Astrocyte of the cerebellum (primary cell): Measurements from ENCODE around the gene RBMS3.
A peak's percentile ranks its signal among the peaks of the same experiment; 100 is the strongest.

ENCODE experiments used
- DNase-seq: peaks from one replicate; pipeline ENCODE4 v3.0.0-alpha.2; 2011; ENCODE audit warnings: low read depth
- H3K4me3 ChIP-seq: 2 replicates; pipeline ENCODE4 v1.5.1; 2011; ENCODE audit warnings: mild to moderate bottlenecking, low read depth, low read length, moderate library complexity
- in situ Hi-C: cut with HindIII; loops from 2 replicates; pipeline ENCODE4 v1.10.0; 2017; ENCODE audit warnings: low sequenced_read_pairs
- TF ChIP-seq, protein P1 (sequence below): IDR thresholded peaks from 2 replicates; pipeline ENCODE4 v1.5.1; 2012; ENCODE audit warnings: low read length, low read depth, moderate library complexity, mild to moderate bottlenecking; ENCODE audit errors: missing control alignments

Gene RBMS3

DNA sequence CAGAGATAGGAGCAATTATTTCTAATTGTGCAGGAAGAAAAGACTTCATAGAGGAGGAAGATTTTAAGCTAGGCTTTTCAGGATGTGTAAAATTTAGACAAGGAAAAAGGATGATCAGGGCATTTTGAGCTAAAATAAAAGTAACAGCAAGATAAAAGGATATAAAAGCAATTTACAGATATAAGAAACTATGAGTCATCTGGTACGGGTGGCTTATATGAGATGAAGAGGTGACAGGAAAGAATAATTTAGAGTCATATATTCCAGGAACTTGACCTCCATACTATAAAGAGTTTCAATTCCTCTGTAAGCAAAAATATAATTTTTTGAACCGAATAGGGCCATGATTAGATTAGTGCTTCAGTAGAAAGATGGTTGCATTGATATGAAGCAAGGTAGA, 273.7 kb downstream of the RBMS3 start:
- TF ChIP-seq, protein P1, sequence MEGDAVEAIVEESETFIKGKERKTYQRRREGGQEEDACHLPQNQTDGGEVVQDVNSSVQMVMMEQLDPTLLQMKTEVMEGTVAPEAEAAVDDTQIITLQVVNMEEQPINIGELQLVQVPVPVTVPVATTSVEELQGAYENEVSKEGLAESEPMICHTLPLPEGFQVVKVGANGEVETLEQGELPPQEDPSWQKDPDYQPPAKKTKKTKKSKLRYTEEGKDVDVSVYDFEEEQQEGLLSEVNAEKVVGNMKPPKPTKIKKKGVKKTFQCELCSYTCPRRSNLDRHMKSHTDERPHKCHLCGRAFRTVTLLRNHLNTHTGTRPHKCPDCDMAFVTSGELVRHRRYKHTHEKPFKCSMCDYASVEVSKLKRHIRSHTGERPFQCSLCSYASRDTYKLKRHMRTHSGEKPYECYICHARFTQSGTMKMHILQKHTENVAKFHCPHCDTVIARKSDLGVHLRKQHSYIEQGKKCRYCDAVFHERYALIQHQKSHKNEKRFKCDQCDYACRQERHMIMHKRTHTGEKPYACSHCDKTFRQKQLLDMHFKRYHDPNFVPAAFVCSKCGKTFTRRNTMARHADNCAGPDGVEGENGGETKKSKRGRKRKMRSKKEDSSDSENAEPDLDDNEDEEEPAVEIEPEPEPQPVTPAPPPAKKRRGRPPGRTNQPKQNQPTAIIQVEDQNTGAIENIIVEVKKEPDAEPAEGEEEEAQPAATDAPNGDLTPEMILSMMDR: no peak
- DNase-seq: no peak
- H3K4me3 ChIP-seq: no peak overlapping the region
- in situ Hi-C loops: no loop called here

DNA sequence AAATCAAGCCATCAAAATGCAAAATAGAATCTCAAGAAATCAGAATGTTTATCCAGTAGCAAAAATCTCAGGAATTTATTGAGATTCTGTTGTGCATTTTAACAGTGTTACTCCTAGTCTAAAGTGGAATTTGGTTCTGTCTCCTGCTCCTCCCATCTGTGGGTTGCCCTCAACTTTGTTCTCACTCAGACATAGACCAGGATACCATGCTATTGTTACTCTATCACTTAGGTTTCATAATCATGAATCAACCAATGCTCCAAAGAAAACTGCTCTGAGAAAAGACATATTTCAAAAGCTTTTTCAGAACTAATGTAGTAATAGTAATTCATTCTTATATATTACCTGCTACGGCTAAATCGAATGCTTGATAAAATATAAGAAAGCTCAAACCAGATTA, 274.7 kb downstream of the RBMS3 start:
- no peak for DNase-seq
- in situ Hi-C loops: no loop called here
- TF ChIP-seq, protein P1: no peak
- no peak overlapping the region for H3K4me3 ChIP-seq

DNA sequence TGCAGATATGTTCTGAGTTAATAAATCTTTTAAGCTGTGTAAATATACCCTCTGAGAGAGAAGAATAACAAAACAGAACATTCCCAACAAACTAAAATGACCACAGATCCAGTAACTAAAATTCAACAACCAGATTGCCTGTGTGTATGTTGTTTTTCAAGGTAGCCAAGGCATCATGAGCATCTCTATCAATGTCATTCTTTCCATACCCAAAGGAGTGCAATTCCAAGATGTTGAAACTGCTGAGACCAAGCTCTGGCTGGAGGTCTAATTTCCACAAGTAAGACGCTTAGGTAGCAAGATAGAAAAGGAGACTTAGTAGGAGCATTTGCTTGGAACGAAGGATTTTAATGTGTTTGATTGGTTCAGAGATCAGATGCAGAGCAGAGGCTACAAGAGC, 276.3 kb downstream of the RBMS3 start:
- no peak overlapping the region for H3K4me3 ChIP-seq
- no peak for DNase-seq
- TF ChIP-seq, protein P1: no peak
- in situ Hi-C loops: no loop called here

DNA sequence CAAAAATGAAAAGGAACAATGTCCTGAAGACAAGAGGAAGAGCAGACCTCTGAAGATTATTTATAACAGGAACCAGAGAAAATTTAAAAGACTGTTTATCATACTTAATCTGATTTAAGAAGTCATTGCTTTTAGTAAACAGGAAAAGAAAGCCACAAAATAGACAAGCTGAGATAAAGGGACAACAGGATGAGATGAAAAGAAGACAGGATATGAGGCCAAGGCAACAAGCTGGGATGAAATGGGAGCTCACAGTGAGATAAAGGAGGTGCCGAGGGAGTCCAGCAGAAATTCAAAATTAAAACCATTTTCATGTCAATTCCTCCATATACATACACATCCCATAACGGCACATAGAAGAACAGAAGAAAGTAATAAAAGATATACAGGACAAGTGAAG, 277.0 kb downstream of the RBMS3 start:
- in situ Hi-C loops: no loop called here
- no peak for DNase-seq
- no peak overlapping the region for H3K4me3 ChIP-seq
- TF ChIP-seq, protein P1: no peak

DNA sequence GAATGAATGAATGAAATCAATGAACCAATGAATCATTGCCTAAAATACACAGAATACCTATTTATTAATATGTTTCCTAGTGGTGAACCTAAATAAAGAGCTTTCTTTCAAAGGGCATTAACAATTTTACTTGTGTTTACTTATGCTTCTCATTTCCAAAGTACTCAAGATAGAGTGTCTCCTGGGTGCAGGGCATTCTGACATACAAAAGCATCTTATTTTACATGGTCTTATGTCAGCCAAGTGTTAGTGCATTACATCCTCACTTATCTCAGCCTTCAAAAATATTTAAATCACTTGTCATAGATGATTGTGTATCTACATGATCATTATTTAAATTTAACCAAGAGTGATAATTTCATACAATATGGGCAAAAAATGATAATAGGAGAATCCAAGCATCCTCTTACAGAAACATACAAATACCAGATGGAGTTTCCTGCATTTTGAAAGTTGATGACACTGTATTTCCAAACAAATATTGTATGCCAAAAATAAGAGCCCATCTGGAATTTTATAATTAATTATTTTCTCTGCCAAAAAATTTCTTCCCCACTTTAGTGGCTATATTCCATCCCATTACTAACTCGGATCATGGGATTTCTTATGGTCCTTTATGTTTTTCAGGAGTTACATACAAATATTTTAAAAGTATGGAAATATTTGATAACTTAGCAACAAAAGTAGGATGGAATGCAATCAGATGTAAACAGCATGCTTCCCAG, 279.0 kb downstream of the RBMS3 start:
- no peak for DNase-seq
- TF ChIP-seq, protein P1: no peak
- no peak overlapping the region for H3K4me3 ChIP-seq
- in situ Hi-C loops: no loop called here

DNA sequence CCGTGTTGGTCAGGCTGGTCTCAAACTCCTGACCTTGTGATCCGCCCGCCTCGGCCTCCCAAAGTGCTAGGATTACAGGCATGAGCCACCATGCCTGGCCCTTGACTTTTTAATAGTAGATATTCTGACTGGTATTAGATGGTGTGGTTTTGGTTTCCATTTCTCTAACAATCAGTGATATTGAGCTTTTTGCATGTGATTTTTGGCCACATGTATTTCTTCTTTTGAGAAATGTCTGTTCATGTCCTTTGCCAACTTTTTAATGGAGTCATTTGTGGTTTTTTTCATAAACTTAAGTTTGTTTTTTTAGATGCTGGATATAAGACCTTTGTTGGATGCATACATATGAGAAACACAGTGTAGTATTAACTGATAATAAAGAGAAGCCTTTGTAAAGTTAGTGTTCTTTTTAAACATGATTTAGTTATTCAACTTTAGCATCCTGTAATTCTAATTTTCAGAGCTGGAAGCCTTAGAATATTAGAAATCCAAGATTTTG, 280.8 kb downstream of the RBMS3 start:
- DNase-seq: peak; percentile 13
- TF ChIP-seq, protein P1: no peak
- in situ Hi-C loops: no loop called here
- no peak overlapping the region for H3K4me3 ChIP-seq
